ENCODE measurements around the gene DCANP1. TPM values are rescaled to one million over a fixed set of nuclear protein-coding genes. Genes with fewer than 3 reads are reported as not detected.

Gene DCANP1
- total RNA-seq, 6 experiments from 2014 or later, result not detected

- no peaks in the 10 kb centered on the region for H3K36me3 Mint-ChIP-seq (ENCODE audit: low read depth)
- H3K27me3 Mint-ChIP-seq (ENCODE audit: insufficient read depth), result peaks cover 16% of the 10 kb centered on the region
- peaks cover 11% of the 10 kb centered on the region for H3K4me1 Mint-ChIP-seq (ENCODE audit: low read depth)
- H3K9me3 Mint-ChIP-seq, result no peaks in the 10 kb centered on the region
- no peak overlapping the region for H3K4me3 Mint-ChIP-seq
- H3K27ac Mint-ChIP-seq, result no peak overlapping the region
- no peak for DNase-seq
- no peak for TF ChIP-seq CTCF (IDR thresholded peaks at IDR 0.05)
These were observed 2.5 kb upstream of the DCANP1 start for GRCh38 chr5:135449644-135450043.

GRCh38 chr5:135448791-135449507 is 1.8 kb upstream of the DCANP1 start:
- no peak overlapping the region for H3K4me3 Mint-ChIP-seq
- no peaks in the 10 kb centered on the region for H3K36me3 Mint-ChIP-seq (ENCODE audit: low read depth)
- peaks cover 11% of the 10 kb centered on the region for H3K4me1 Mint-ChIP-seq (ENCODE audit: low read depth)
- H3K27ac Mint-ChIP-seq, result no peak overlapping the region
- TF ChIP-seq CTCF (IDR thresholded peaks at IDR 0.05), result no peak
- peaks cover 17% of the 10 kb centered on the region for H3K27me3 Mint-ChIP-seq (ENCODE audit: insufficient read depth)
- H3K9me3 Mint-ChIP-seq, result no peaks in the 10 kb centered on the region
- peak; percentile 38 for DNase-seq

- DNase-seq, result no peak
- Mint-ChIP-seq H3K27ac (no peak overlapping the region), H3K4me3 (no peak overlapping the region), H3K36me3 (ENCODE audit: low read depth) (no peaks in the 10 kb centered on the region), H3K4me1 (ENCODE audit: low read depth) (peaks cover 11% of the 10 kb centered on the region), H3K9me3 (no peaks in the 10 kb centered on the region), H3K27me3 (ENCODE audit: insufficient read depth) (peaks cover 17% of the 10 kb centered on the region)
- TF ChIP-seq CTCF (IDR thresholded peaks at IDR 0.05), result no peak
These were observed 1.1 kb upstream of the DCANP1 start for GRCh38 chr5:135448071-135448739.

GRCh38 chr5:135446615-135447014 is 533 bp downstream of the DCANP1 start:
- no peak overlapping the region for H3K27ac Mint-ChIP-seq
- no peak overlapping the region for H3K4me3 Mint-ChIP-seq
- peaks cover 12% of the 10 kb centered on the region for H3K27me3 Mint-ChIP-seq (ENCODE audit: insufficient read depth)
- DNase-seq, result no peak
- no peaks in the 10 kb centered on the region for H3K36me3 Mint-ChIP-seq (ENCODE audit: low read depth)
- TF ChIP-seq CTCF (IDR thresholded peaks at IDR 0.05), result no peak
- H3K9me3 Mint-ChIP-seq, result no peaks in the 10 kb centered on the region
- H3K4me1 Mint-ChIP-seq (ENCODE audit: low read depth), result peaks cover 11% of the 10 kb centered on the region

- no peak for TF ChIP-seq CTCF (IDR thresholded peaks at IDR 0.05)
- H3K36me3 Mint-ChIP-seq (ENCODE audit: low read depth), result no peaks in the 10 kb centered on the region
- H3K27ac Mint-ChIP-seq, result no peak overlapping the region
- H3K27me3 Mint-ChIP-seq (ENCODE audit: insufficient read depth), result peaks cover 12% of the 10 kb centered on the region
- H3K9me3 Mint-ChIP-seq, result no peaks in the 10 kb centered on the region
- no peak overlapping the region for H3K4me3 Mint-ChIP-seq
- no peak for DNase-seq
- H3K4me1 Mint-ChIP-seq (ENCODE audit: low read depth), result peaks cover 11% of the 10 kb centered on the region
These were observed 942 bp downstream of the DCANP1 start for GRCh38 chr5:135446206-135446605.

Data from HFFc6 (cell line).